Hepatocyte (in vitro differentiated cells): ENCODE measurements around the gene PPM1L. TPM values are rescaled to one million over a fixed set of nuclear protein-coding genes. Genes with fewer than 3 reads are reported as not detected.

ENCODE experiments used
- DNase-seq: peaks from one replicate; pipeline ENCODE4 v3.0.0-alpha.2; 2016; ENCODE audit warnings: low spot score
- H2AFZ ChIP-seq: fragments of 200-600 bp; sonication (generic); 2 replicates; pipeline ENCODE4 v1.6.0; 2016; ENCODE audit warnings: antibody characterized with exemption, mild to moderate bottlenecking
- H3K27ac ChIP-seq: fragments of 200-600 bp; sonication (generic); 2 replicates; pipeline ENCODE4 v1.5.1; 2016; ENCODE audit warnings: mild to moderate bottlenecking
- H3K27me3 ChIP-seq: fragments of 200-600 bp; sonication (generic); 2 replicates; pipeline ENCODE4 v1.6.1; 2016
- H3K36me3 ChIP-seq: fragments of 200-600 bp; sonication (generic); replicated peaks from 2 replicates; pipeline ENCODE4 v1.5.1; 2016; ENCODE audit warnings: low read depth; ENCODE audit not compliant: insufficient read depth
- H3K4me1 ChIP-seq: fragments of 200-600 bp; sonication (generic); 2 replicates; pipeline ENCODE4 v1.5.1; 2016; ENCODE audit warnings: mild to moderate bottlenecking, moderate library complexity; ENCODE audit not compliant: insufficient read depth
- H3K4me2 ChIP-seq: fragments of 200-600 bp; sonication (generic); 2 replicates; pipeline ENCODE4 v1.6.0; 2016
- H3K4me3 ChIP-seq: fragments of 200-600 bp; sonication (generic); 2 replicates; pipeline ENCODE4 v1.5.1; 2016; ENCODE audit warnings: mild to moderate bottlenecking
- H3K79me2 ChIP-seq: fragments of 200-600 bp; sonication (generic); 2 replicates; pipeline ENCODE4 v1.6.0; 2017; ENCODE audit warnings: mild to moderate bottlenecking
- H3K9me2 ChIP-seq: fragments of 200-600 bp; sonication (generic); replicated peaks from 2 replicates; pipeline ENCODE4 v1.6.0; 2017; ENCODE audit warnings: mild to moderate bottlenecking; ENCODE audit not compliant: insufficient read depth
- H3K9me3 ChIP-seq: fragments of 200-600 bp; sonication (generic); 2 replicates; pipeline ENCODE4 v1.5.1; 2016; ENCODE audit warnings: low read depth, mild to moderate bottlenecking
- H4K20me1 ChIP-seq: fragments of 200-600 bp; sonication (generic); 2 replicates; pipeline ENCODE4 v1.6.0; 2016; ENCODE audit warnings: mild to moderate bottlenecking; ENCODE audit not compliant: insufficient read depth, poor library complexity, severe bottlenecking
- CTCF ChIP-seq: fragments of 200-600 bp; sonication (generic); IDR thresholded peaks from 2 replicates; pipeline ENCODE4 v1.5.1; 2016; ENCODE audit warnings: antibody characterized with exemption, mild to moderate bottlenecking; ENCODE audit not compliant: poor library complexity
- EZH2 ChIP-seq: fragments of 200-600 bp; sonication (generic); IDR thresholded peaks from 2 replicates; pipeline ENCODE4 v1.6.1; 2016; ENCODE audit warnings: antibody characterized with exemption, mild to moderate bottlenecking, borderline replicate concordance
- EZH2phosphoT487 ChIP-seq: fragments of 200-600 bp; sonication (generic); IDR thresholded peaks from one replicate; pipeline ENCODE4 v1.6.1; 2018; ENCODE audit warnings: antibody characterized with exemption, mild to moderate bottlenecking, low read depth, moderate library complexity; ENCODE audit not compliant: unreplicated experiment, severe bottlenecking
- WGBS: methylation state at CpG from one replicate; pipeline ENCODE4 v1.1.6; 2016; ENCODE audit warnings: low lambda C conversion rate; ENCODE audit errors: missing lambda C conversion rate; 5-methylcytosine and 5-hydroxymethylcytosine counted together
- polyA plus RNA-seq: library from polyadenylated mRNA; unstranded; fragments of >200 nt; fragmentation: Nextera tagmentation; extraction: Ambion mirVana; gene quantifications from 2 replicates; pipeline ENCODE4 v1.2.1, GENCODE V29; 2016
- total RNA-seq: library from RNA; depleted of rRNA; stranded (reverse); fragments of >200 nt; gene quantifications from 2 replicates; pipeline ENCODE4 v1.2.3, GENCODE V29; 2014

Gene PPM1L
- total and polyA plus RNA-seq, 2 experiments from 2014 or later: 5.1 to 13.1 TPM

DNA sequence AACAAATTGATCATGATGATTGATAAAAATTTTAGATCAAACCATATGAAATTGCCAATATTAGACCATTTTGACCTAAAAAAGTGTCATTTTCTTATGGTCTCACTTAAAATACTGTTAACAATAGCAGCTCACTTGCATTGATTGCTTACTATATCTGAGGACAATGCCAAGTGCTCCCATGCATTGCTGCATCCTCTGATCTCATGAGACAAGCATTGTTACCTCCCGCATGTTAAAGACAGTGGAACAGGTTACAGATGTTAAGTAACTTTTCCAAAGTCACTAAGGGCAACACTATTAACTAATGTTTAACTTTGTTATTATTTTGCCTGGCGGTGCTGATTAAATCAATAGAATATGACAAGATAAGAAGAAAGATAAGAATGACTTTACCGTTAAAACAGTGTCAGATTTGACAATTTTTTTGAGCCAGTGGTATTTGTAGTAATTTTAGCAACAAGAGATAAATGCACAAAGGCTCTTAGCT, 69.3 kb downstream of the PPM1L start:
- TF ChIP-seq EZH2phosphoT487: no peak
- no peaks in the 10 kb centered on the region for H4K20me1 ChIP-seq
- H3K4me2 ChIP-seq: no peak overlapping the region
- no peak for DNase-seq
- H3K4me3 ChIP-seq: no peak overlapping the region
- no peak overlapping the region for H2AFZ ChIP-seq
- H3K9me2 ChIP-seq: no peaks in the 10 kb centered on the region
- H3K27me3 ChIP-seq: no peaks in the 10 kb centered on the region
- H3K27ac ChIP-seq: no peak overlapping the region
- peaks cover 3% of the 10 kb centered on the region for H3K79me2 ChIP-seq
- 72% methylated on average over 3 of the region's 3 CpGs for WGBS
- no peaks in the 10 kb centered on the region for H3K4me1 ChIP-seq
- no peaks in the 10 kb centered on the region for H3K36me3 ChIP-seq
- H3K9me3 ChIP-seq: no peaks in the 10 kb centered on the region

DNA sequence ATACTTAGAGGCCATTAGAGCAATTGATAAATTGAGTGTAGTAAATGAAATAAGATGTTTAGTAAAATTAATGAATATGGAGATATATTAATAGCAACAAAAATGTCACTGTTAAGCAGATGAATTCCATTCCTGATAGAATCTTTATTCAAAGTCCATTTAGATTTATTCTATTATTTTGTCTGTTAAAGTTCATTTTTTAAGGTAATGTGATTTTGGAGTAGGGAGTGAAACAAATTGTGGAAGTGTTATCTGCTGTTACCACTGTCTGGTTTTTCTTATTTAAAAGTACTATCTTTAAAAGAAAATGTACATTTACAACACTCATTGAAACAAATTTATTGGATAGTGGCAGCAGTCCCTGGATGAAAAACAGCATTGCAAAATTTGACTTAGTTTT, 70.4 kb downstream of the PPM1L start:
- Histone ChIP-seq H3K9me2 (no peaks in the 10 kb centered on the region), H3K36me3 (no peaks in the 10 kb centered on the region), H3K4me1 (no peaks in the 10 kb centered on the region), H3K4me3 (no peak overlapping the region), H3K4me2 (no peak overlapping the region), H2AFZ (no peak overlapping the region), H3K79me2 (peaks cover 3% of the 10 kb centered on the region), H4K20me1 (no peaks in the 10 kb centered on the region), H3K27ac (no peak overlapping the region), H3K27me3 (no peaks in the 10 kb centered on the region), H3K9me3 (no peaks in the 10 kb centered on the region)
- no peak for DNase-seq
- TF ChIP-seq CTCF (no peak), EZH2 (no peak), EZH2phosphoT487 (no peak)

DNA sequence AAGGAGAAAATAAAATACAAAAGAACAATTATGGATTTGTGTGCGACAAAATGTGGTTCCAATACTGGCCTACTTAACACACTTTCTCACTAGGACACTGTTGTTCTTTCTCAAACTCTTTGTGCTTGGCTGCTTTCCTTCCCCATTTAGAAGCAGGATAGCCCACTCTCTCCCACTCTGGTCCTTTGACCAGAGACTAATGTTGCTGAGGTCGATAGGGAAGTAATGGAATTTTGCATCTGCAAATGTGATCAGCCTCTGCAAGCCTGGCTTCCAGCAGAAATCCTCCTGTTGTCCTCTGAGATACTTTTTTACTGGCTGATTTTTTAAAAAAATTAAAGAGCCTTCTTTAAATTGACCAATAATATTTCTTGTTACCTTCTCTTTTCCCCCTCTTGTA, 71.0 kb downstream of the PPM1L start:
- H3K27me3 ChIP-seq: no peaks in the 10 kb centered on the region

DNA sequence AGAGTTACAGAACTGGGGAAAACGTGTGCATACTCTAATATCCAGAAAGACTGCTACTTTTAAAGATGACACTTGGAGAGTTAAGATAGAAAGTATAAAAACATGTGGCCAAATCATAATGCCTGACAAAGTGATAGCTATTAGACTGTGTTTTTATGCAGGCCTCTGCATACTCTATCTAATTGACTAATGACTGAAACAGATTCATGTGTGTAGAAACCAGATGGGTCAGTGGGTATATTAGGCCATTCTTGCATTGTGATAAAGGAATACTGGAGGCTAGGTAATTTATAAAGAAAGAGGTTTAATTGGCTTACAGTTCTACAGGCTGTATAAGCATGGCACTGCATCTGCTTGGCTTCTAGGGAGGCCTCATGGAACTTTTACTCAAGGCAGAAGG, 71.5 kb downstream of the PPM1L start:
- no peaks in the 10 kb centered on the region for H3K9me2 ChIP-seq
- no peaks in the 10 kb centered on the region for H3K9me3 ChIP-seq
- H3K79me2 ChIP-seq: peaks cover 3% of the 10 kb centered on the region
- no peak overlapping the region for H2AFZ ChIP-seq
- H3K27ac ChIP-seq: no peak overlapping the region
- H4K20me1 ChIP-seq: no peaks in the 10 kb centered on the region
- no peaks in the 10 kb centered on the region for H3K36me3 ChIP-seq
- H3K27me3 ChIP-seq: no peaks in the 10 kb centered on the region
- H3K4me1 ChIP-seq: no peaks in the 10 kb centered on the region
- DNase-seq: no peak
- H3K4me2 ChIP-seq: no peak overlapping the region
- no peak overlapping the region for H3K4me3 ChIP-seq
- 89% methylated on average over 1 of the region's 1 CpG for WGBS
- TF ChIP-seq EZH2 (no peak), CTCF (no peak), EZH2phosphoT487 (no peak)

More for the DNA sequence above, 71.0 kb downstream of the PPM1L start:
- H3K9me2 ChIP-seq: no peaks in the 10 kb centered on the region
- H3K27ac ChIP-seq: no peak overlapping the region
- DNase-seq: no peak
- no peak overlapping the region for H3K4me2 ChIP-seq
- peaks cover 3% of the 10 kb centered on the region for H3K79me2 ChIP-seq
- H4K20me1 ChIP-seq: no peaks in the 10 kb centered on the region
- no peak overlapping the region for H2AFZ ChIP-seq
- TF ChIP-seq CTCF (no peak), EZH2phosphoT487 (no peak), EZH2 (no peak)
- WGBS: 86% methylated on average over 2 of the region's 2 CpGs
- no peaks in the 10 kb centered on the region for H3K4me1 ChIP-seq
- no peak overlapping the region for H3K4me3 ChIP-seq
- no peaks in the 10 kb centered on the region for H3K36me3 ChIP-seq
- H3K9me3 ChIP-seq: no peaks in the 10 kb centered on the region
